DLD1 (cell line): ENCODE data around the gene PTPRE.

Experiments
- in situ Hi-C: cut with HindIII; loops from 2 replicates; pipeline ENCODE4 v1.10.0; 2017; ENCODE audit warnings: low sequenced_read_pairs

The PTPRE gene

GRCh38 chr10:128055061-128055868 lies 148.4 kb downstream of the PTPRE start:
- in situ Hi-C loops, result no loop called here

- in situ Hi-C loops, result no loop called here
These were observed 149.6 kb downstream of the PTPRE start for GRCh38 chr10:128056303-128057050.

- in situ Hi-C loops, result no loop called here
These were observed 151.3 kb downstream of the PTPRE start for GRCh38 chr10:128058106-128058749.

- in situ Hi-C loops, result no loop called here
These were observed 151.8 kb downstream of the PTPRE start for GRCh38 chr10:128058750-128059134.

- in situ Hi-C loops, result no loop called here
These were observed 152.5 kb downstream of the PTPRE start for GRCh38 chr10:128059266-128059981.

- in situ Hi-C loops, result no loop called here
These were observed 153.0 kb downstream of the PTPRE start for GRCh38 chr10:128059982-128060293.

GRCh38 chr10:128060341-128061250 lies 153.7 kb downstream of the PTPRE start:
- in situ Hi-C loops, result no loop called here

GRCh38 chr10:128061306-128062300 lies 154.7 kb downstream of the PTPRE start:
- in situ Hi-C loops, result no loop called here

GRCh38 chr10:128062331-128062880 lies 155.5 kb downstream of the PTPRE start:
- in situ Hi-C loops, result no loop called here

GRCh38 chr10:128062881-128063563 lies 156.1 kb downstream of the PTPRE start:
- in situ Hi-C loops, result no loop called here

- in situ Hi-C loops, result no loop called here
These were observed 156.8 kb downstream of the PTPRE start for GRCh38 chr10:128063736-128064107.

GRCh38 chr10:128064108-128064969 lies 157.4 kb downstream of the PTPRE start:
- in situ Hi-C loops, result no loop called here

- in situ Hi-C loops, result no loop called here
These were observed 158.2 kb downstream of the PTPRE start for GRCh38 chr10:128064970-128065580.

- in situ Hi-C loops, result no loop called here
These were observed 159.1 kb downstream of the PTPRE start for GRCh38 chr10:128065881-128066534.

GRCh38 chr10:128066870-128067382 lies 160.0 kb downstream of the PTPRE start:
- in situ Hi-C loops, result no loop called here
